LNCaP clone FGC (cell line): ENCODE results near the gene MAP3K13.
A peak's percentile ranks its signal among the peaks of the same experiment; 100 is the strongest.

Experiments used
- DNase-seq: peaks from one replicate; pipeline ENCODE4 v3.0.0-alpha.2; 2011; ENCODE audit warnings: low read depth
- H3K4me3 ChIP-seq: 2 replicates; pipeline ENCODE4 v1.5.1; 2011; ENCODE audit warnings: mild to moderate bottlenecking, low read depth, low read length, control low read depth
- TF ChIP-seq, protein P1 (sequence below): IDR thresholded peaks from 2 replicates; pipeline ENCODE4 v1.5.1; 2012; ENCODE audit warnings: mild to moderate bottlenecking; ENCODE audit not compliant: control insufficient read depth, insufficient read depth; ENCODE audit errors: extremely low read depth

MAP3K13 gene

DNA sequence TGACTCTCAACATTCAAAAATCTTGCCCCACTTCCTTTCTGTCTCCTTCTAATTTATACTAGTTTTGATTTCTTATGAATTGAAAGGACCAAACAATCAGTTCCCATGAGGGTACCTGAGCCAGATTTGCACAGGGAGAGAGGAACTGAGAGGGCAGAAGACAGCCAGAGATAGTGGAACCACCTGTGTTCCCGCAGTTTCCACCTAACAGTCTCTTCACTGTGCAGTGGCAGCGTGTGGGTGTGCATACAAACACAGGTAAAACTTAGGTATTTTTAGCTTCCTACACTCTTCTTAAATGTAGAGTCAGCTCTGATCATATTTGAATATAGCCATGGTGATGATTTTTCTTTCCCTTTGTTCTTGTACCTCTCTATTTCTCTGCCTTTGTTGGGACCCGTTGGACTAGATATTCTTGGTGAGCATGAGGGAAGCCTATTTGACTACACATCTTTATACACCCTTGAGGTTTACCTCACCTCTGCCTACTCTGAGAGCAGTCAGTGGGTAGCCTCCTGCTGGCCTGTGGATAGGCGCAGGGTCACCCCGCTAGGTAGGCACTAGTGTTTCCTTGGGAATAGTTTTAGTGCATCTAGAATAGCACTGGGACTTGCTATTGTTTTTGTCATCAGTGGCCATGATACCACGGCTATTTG lies 58.8 kb downstream of the MAP3K13 start:
- no peak overlapping the region for H3K4me3 ChIP-seq
- TF ChIP-seq, protein P1, sequence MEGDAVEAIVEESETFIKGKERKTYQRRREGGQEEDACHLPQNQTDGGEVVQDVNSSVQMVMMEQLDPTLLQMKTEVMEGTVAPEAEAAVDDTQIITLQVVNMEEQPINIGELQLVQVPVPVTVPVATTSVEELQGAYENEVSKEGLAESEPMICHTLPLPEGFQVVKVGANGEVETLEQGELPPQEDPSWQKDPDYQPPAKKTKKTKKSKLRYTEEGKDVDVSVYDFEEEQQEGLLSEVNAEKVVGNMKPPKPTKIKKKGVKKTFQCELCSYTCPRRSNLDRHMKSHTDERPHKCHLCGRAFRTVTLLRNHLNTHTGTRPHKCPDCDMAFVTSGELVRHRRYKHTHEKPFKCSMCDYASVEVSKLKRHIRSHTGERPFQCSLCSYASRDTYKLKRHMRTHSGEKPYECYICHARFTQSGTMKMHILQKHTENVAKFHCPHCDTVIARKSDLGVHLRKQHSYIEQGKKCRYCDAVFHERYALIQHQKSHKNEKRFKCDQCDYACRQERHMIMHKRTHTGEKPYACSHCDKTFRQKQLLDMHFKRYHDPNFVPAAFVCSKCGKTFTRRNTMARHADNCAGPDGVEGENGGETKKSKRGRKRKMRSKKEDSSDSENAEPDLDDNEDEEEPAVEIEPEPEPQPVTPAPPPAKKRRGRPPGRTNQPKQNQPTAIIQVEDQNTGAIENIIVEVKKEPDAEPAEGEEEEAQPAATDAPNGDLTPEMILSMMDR, result no peak
- no peak for DNase-seq

DNA sequence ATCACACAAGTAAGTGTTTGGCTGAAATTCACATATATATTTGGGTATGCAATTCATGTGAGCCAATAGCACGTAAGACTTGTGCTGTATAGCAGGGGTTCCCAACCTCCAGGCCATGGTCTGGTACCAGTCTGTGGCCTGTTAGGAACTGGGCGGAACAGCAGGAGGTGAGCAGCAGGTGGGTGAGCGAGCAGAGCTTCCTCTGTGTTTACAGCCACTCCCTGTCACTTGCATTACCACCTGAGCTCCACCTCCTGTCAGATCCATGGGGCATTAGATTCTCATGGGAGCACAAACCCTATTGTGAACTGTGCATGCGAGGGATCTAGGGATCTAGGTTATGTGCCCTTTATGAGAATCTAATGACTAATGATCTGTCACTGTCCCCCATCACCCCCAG lies 59.7 kb downstream of the MAP3K13 start:
- DNase-seq, result no peak
- H3K4me3 ChIP-seq, result no peak overlapping the region
- TF ChIP-seq, protein P1, result no peak

DNA sequence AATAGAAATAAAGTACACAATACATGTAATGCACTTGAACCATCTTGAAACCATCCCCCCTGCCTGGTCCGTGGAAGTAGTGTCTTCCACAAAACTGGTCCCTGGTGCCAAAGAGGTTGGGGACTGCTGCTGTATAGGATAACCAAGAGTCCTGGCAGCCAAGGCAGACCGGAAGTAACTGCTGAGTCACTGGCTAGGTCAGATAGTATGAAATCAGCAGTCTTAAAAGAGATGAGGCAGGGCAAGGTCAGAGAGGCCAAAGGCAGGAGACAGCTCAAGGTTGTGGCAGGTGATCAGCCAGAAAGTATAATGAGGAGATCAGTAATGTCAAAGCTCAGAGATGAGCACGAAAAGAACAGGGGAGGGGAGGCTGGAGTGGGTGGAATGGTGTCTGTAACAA lies 60.2 kb downstream of the MAP3K13 start:
- no peak overlapping the region for H3K4me3 ChIP-seq
- no peak for DNase-seq
- TF ChIP-seq, protein P1, result no peak

DNA sequence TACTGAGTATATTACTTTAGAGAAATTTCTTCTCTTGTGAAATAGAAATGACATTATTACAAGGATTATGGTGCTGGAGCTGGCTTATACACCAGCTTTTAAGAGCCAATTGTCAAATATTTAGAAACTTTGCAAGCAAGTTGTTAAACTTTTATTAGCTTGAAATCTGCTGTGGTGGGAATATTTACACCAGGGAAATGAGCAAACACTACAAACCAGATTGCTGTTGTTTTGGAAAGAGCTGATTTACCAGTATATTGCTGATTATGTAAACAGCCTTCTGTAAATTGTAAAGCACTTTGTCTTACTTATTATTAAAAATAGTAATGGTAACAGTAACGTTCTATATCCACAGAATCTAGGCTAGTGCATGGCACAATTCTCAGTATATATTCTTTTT lies 61.5 kb downstream of the MAP3K13 start:
- peak; percentile 91 for DNase-seq
- no peak overlapping the region for H3K4me3 ChIP-seq
- TF ChIP-seq, protein P1, result no peak

DNA sequence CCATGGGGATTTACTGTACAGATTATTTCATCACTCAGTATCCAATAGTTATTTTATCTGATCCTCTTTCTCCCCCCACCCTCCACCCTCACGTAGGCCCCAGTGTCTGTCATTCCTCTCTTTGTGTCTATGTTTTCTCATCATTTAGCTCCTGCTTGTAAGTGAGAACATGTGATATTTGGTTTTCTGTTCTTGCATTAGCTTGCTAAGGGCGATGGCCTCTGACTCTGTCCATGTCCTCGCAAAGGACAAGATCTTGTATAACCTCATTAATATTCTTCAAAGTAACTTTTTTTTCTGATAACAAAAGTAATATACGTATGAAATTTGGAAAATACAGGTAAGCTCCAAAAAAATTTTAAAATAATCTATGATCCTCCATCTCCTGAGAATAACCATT lies 67.4 kb downstream of the MAP3K13 start:
- TF ChIP-seq, protein P1, result no peak

DNA sequence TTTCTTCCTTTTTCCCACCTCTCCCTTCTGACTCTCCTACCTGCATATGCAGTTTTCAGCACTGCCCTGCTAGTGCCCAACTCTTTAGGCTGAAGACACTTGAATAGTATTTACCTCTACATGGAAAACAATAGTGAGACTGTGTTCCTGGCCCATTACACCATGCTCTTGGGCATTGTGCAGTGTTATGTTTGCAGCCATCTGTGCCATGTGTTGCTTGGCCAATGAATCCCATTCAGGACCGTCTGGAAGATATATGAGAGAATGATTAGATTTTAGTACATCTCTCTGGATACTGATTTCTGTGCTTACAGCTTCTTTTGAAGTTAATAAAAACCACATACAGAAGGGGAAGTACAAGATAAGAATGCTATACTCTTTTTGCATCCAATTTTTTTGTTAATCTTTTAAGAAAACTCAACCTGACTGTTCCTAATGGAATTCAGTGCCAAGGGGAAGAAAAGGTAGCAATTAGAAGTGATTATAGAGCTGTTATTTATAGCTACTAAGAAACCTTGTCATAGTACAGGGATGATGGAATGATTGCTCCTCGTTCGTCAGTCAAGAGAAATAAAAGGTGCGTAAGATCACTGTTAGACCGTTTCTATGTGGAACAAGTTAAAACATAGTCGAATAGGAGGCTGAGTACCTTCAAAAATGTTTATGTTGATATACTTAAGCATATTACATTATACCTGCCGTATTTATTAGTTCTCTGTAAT lies 77.0 kb downstream of the MAP3K13 start:
- TF ChIP-seq, protein P1, result no peak
- no peak for DNase-seq

More for the DNA sequence above, 67.4 kb downstream of the MAP3K13 start:
- H3K4me3 ChIP-seq, result no peak overlapping the region
- DNase-seq, result no peak

More for the DNA sequence above, 77.0 kb downstream of the MAP3K13 start:
- no peak overlapping the region for H3K4me3 ChIP-seq
